Central memory CD4-positive, alpha-beta T cell (primary cell): ENCODE data around the gene DPH1.

ENCODE experiments used
- DNase-seq: peaks from one replicate; pipeline ENCODE4 v3.0.0; 2022

The DPH1 gene

GRCh38 chr17:2050300-2051060 lies 20.5 kb downstream of the DPH1 start:
- peak; percentile 71 for DNase-seq

DNA sequence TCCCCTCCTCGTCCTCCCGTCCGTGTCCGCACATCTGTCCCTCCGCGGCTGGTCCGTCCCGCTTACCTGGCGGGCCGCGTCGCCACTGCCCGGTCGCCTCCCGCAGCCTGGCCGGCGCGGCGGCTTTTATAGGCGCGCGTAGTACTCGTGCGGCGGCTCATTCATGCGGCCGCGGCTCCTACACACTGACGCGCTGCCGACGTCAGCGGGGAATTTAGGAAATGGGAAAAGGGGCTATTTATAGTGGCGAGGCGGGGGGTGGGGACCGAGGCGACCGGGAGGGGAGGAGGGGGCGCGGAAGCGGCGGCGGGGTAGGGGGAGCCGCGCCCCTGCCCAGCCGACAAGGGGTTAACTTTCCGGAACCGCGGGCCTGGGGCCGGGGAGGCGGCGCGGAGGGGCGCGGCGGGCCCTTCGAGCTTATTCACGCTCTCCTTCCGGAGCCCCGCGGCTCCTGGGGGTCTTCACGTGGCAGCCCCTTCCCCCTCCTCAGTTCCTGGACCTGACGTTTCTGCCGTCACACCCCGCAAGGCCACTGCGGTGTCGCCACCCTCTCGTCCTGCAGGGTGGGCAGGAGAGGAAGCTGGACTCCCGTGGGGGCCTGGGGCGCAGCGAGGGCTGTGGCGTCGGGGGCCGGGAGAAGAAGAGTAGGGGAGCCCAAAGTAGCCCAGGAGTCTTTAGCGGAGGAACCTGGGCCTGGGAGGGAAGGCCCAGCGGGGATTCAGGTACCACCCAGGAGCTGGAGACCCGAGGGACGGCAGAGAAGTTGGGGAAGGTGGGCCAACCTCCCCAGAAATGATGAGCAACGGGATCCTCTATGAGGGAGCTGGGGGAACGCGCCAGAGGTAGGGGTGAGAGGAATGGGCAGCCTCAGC lies 21.3 kb downstream of the DPH1 start:
- DNase-seq = no peak

GRCh38 chr17:2051933-2052559 lies 22.1 kb downstream of the DPH1 start:
- DNase-seq = no peak

DNA sequence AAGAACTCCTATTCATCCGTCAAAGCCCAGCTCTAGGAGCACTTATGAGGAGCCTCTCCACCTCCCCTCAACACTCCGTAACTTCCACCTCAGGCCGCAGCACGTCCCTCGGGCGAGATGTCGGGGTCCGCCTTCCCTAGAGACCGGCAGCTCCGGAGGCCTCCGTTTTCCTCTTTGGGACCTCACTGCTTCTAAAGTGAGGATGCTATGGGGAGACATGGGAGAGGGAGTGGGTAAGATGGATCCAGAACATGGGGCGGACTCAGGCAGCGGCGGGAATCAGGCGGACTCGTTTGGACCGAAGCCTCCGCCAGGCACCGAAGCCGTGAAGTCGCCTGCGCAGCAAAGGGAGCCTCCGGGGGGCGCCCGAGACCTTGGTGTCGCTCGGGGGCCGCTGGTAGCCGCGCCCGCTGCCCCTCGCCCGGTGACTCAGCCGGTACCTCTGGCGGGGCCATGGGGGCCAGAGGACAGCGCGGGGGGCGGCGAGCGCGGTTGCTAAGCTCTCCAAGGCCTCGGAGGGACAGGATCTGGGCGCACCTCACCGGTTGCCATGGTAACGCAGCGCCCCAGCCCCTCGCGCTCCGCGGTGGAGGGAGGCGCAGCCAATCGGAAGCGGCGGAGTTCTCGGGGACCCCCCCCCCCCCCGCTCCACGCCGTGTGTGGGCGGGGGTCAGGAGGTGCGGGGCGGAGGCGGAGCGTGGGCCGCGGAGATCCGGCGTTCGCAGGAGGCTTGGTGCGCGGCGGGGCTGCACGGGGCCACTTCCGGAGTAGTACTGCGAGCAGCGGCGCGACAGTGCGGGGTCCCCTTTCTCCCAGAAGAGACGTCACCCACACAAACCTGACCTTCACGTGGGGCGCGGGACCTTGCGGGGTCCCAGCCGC lies 23.7 kb downstream of the DPH1 start:
- DNase-seq = peak; percentile 77

DNA sequence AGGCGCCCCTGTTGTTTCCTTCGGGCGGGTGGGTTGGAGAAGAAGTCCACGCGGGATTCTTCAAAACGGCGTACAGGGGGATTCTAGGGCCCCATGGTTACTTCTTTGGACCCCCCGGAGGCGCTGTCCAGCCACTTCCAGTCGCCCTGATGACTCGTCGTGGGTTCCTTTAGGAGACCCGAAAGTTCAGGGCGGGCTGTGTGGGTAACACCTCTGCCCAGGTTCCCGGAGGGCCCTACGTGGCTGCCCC lies 24.2 kb downstream of the DPH1 start:
- DNase-seq = no peak

DNA sequence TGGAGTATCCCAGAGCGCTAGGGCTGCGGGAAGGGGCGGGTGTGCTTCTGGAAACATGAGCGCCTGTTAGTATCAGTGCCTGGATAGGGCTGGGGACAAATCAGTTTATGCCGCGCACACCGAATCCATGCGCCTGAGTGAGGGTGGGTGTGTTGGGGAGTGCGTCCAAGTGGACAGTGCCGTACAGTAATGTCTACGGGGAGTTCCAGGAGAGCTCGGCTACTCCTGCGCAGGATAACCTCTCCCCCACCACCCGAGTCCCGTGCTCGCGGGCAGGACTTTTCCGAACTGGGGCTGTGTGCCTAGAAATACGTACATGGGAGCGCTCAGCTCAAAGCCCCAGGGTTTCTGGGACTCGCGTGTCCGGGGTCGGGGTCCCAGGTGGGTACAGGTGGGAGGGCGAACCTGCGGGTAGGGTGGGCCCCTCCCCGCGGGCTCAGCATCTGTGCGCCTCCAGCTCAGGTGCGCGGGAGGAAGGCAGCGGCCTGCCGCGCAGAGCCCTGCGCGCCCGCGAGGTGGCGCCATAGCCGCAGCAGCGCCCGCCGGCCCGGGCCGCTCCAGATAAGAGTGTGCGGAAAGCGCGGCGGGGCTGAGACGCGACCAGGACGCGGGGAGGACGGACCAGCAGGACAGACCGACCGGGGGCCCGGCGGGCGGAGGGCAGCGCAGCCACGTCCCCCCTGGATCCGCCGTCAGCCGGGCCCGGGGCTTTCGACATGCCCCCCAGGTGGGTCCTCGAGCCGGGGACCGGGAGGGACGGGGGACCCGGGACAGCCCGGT lies 24.7 kb downstream of the DPH1 start, which contains the start of gene HIC1:
TSS of gene HIC1 (plus strand) at position 592 of the 780 bp plus-strand sequence. CDS start 1,588 bp downstream, outside the sequence.
- DNase-seq = peak; percentile 77

- DNase-seq = no peak
These were observed 25.6 kb downstream of the DPH1 start for GRCh38 chr17:2055292-2056205.

- peak; percentile 55 for DNase-seq
These were observed 26.5 kb downstream of the DPH1 start for GRCh38 chr17:2056206-2057174.

DNA sequence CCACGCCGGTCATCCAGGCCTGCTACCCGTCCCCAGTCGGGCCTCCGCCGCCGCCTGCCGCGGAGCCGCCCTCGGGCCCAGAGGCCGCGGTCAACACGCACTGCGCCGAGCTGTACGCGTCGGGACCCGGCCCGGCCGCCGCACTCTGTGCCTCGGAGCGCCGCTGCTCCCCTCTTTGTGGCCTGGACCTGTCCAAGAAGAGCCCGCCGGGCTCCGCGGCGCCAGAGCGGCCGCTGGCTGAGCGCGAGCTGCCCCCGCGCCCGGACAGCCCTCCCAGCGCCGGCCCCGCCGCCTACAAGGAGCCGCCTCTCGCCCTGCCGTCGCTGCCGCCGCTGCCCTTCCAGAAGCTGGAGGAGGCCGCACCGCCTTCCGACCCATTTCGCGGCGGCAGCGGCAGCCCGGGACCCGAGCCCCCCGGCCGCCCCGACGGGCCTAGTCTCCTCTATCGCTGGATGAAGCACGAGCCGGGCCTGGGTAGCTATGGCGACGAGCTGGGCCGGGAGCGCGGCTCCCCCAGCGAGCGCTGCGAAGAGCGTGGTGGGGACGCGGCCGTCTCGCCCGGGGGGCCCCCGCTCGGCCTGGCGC lies 27.3 kb downstream of the DPH1 start:
- DNase-seq = no peak

GRCh38 chr17:2057760-2058585 lies 28.0 kb downstream of the DPH1 start:
- DNase-seq = no peak

- DNase-seq = peak; percentile 42
These were observed 28.9 kb downstream of the DPH1 start for GRCh38 chr17:2058586-2059546.

- DNase-seq = no peak
These were observed 29.8 kb downstream of the DPH1 start for GRCh38 chr17:2059547-2060384.

- DNase-seq = no peak
These were observed 30.4 kb downstream of the DPH1 start for GRCh38 chr17:2060385-2060658.

GRCh38 chr17:2060681-2061440 lies 30.9 kb downstream of the DPH1 start:
- DNase-seq = no peak

DNA sequence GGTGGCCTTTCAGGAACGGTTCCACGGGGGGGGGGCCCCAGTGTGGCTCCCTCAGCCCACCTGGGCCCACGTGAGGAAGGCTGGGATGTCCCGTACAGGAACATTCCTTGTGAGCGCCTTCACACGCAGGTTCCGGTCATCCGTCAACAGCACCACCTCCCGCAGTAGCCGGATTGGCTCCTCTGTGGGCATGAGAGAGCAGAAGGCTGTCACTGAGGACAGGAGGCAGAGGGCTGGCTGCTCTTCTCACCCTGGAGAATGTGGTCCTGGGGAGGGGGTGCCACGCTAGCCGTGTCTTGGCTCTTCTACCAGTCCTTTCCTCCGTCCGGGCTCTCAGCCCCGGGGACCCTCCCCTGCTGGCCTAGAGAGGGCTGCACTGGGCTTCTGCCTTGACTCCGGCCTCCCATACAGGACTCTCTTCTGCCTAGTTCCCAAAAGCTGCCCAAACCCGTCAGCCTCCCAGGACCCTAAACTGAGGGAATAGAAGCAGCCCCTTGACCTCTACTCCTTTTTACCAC lies 31.5 kb downstream of the DPH1 start:
- DNase-seq = no peak
